Measurements from ENCODE around the gene SLC25A17. TPM values are rescaled to one million over a fixed set of nuclear protein-coding genes. Genes with fewer than 3 reads are reported as not detected.

The SLC25A17 gene
- total RNA-seq, 4 donors from 2014 or later: 5.7 to 17.0 (median 12.2) TPM

GRCh38 chr22:40857309-40857855, 38.2 kb upstream of the SLC25A17 start:
- peak overlapping the region; percentile 89 to 97 (median 94) for H3K27ac ChIP-seq
- H3K4me3 ChIP-seq: peak overlapping the region; percentile 73 to 89
- H3K4me1 ChIP-seq: peaks cover 16 to 53% (median 32%) of the 10 kb centered on the region in 3 donors
- WGBS, 2 donors (ENCODE audit: low coverage in 1 of 2): 5 to 6% methylated on average over 12 to 18 of the region's 18 CpGs
- ATAC-seq: no peak
- peaks cover 0 to 19% of the 10 kb centered on the region in 2 donors for H3K36me3 ChIP-seq
- H3K9me3 ChIP-seq: no peaks in the 10 kb centered on the region
- TF ChIP-seq CTCF (IDR thresholded peaks at IDR 0.05): no peak
- no peak for TF ChIP-seq POLR2A (IDR thresholded peaks at IDR 0.05)
- TF ChIP-seq EP300 (IDR thresholded peaks at IDR 0.05): no peak
- no peak for TF ChIP-seq POLR2AphosphoS5 (IDR thresholded peaks at IDR 0.05)
- H3K27me3 ChIP-seq: no peaks in the 10 kb centered on the region

GRCh38 chr22:40856513-40857308, 37.6 kb upstream of the SLC25A17 start, which contains the start of the genes ST13 and XPNPEP3:
TSS of gene ST13 (minus strand) at chr22:40856639. CDS start at chr22:40856540, 99 bp downstream.
TSS of gene XPNPEP3 (plus strand) at chr22:40857148. CDS start at chr22:40857182, 34 bp downstream.
- no peaks in the 10 kb centered on the region for H3K9me3 ChIP-seq
- TF ChIP-seq POLR2A (IDR thresholded peaks at IDR 0.05): peak; percentile 70 to 74
- no peak for TF ChIP-seq EP300 (IDR thresholded peaks at IDR 0.05)
- TF ChIP-seq POLR2AphosphoS5 (IDR thresholded peaks at IDR 0.05): peak; percentile 92
- TF ChIP-seq CTCF (IDR thresholded peaks at IDR 0.05): peak in 1 of 4 experiments; percentile 23
- WGBS, 2 donors (ENCODE audit: low coverage in 1 of 2): 0 to 1% methylated on average over 39 to 40 of the region's 63 CpGs
- H3K27me3 ChIP-seq: no peaks in the 10 kb centered on the region
- ATAC-seq: peak; percentile 98
- peak within 1 kb of the TSS; percentile 89 to 97 (median 94) for H3K27ac ChIP-seq
- peaks cover 0 to 13% of the 10 kb centered on the region in 2 donors for H3K36me3 ChIP-seq
- H3K4me3 ChIP-seq: peak within 1 kb of the TSS; percentile 73 to 89
- H3K4me1 ChIP-seq: peaks cover 16 to 60% (median 32%) of the 10 kb centered on the region in 3 donors

- Histone ChIP-seq H3K27me3 (no peaks in the 10 kb centered on the region), H3K36me3 (peaks cover 0 to 7% of the 10 kb centered on the region in 2 donors), H3K4me3 (peak overlapping the region; percentile 73 to 89), H3K27ac (peak overlapping the region; percentile 89 to 97 (median 94)), H3K4me1 (peaks cover 16 to 66% (median 32%) of the 10 kb centered on the region in 3 donors), H3K9me3 (no peaks in the 10 kb centered on the region)
- TF ChIP-seq CTCF (IDR thresholded peaks at IDR 0.05): no peak
- TF ChIP-seq EP300 (IDR thresholded peaks at IDR 0.05): no peak
- TF ChIP-seq POLR2AphosphoS5 (IDR thresholded peaks at IDR 0.05): no peak
- TF ChIP-seq POLR2A (IDR thresholded peaks at IDR 0.05): no peak
- 0% methylated on average over 8 to 16 of the region's 29 CpGs for WGBS, 2 donors (ENCODE audit: low coverage in 1 of 2)
- ATAC-seq: peak; percentile 26
These were observed 36.9 kb upstream of the SLC25A17 start for GRCh38 chr22:40855979-40856512.

- whole genome bisulfite sequencing, 2 donors (ENCODE audit: low coverage in 1 of 2): 23 to 27% methylated on average over 17 to 20 of the region's 20 CpGs
- H3K9me3 ChIP-seq: no peaks in the 10 kb centered on the region
- H3K27ac ChIP-seq: peak overlapping the region; percentile 89 to 97 (median 94)
- peaks cover 0 to 3% of the 10 kb centered on the region in 2 donors for H3K36me3 ChIP-seq
- TF ChIP-seq POLR2A (IDR thresholded peaks at IDR 0.05): no peak
- no peak for TF ChIP-seq POLR2AphosphoS5 (IDR thresholded peaks at IDR 0.05)
- no peak for TF ChIP-seq CTCF (IDR thresholded peaks at IDR 0.05)
- no peak for TF ChIP-seq EP300 (IDR thresholded peaks at IDR 0.05)
- H3K27me3 ChIP-seq: no peaks in the 10 kb centered on the region
- peaks cover 16 to 73% (median 32%) of the 10 kb centered on the region in 3 donors for H3K4me1 ChIP-seq
- peak overlapping the region; percentile 73 to 89 for H3K4me3 ChIP-seq
- ATAC-seq: no peak
These were observed 36.2 kb upstream of the SLC25A17 start for GRCh38 chr22:40855071-40855978.
